AG04450 (cell line): ENCODE data around the gene FSD2. TPM values are rescaled to one million over a fixed set of nuclear protein-coding genes. Genes with fewer than 3 reads are reported as not detected.
A peak's percentile ranks its signal among the peaks of the same experiment; 100 is the strongest.

Source experiments
- CTCF ChIA-PET: fragments of 300-600, 350-600 bp; formaldehyde crosslinking; extraction: SDS; loops from one replicate; lab custom pipeline; 2022; ENCODE audit warnings: antibody characterized with exemption, inconsistent platforms; lab: Charles Lee
- POLR2A ChIA-PET: fragments of 350-600 bp; formaldehyde crosslinking; extraction: SDS; loops from one replicate; lab custom pipeline; 2021; ENCODE audit warnings: antibody characterized with exemption, inconsistent platforms; lab: Yijun Ruan, JAX
- DNase-seq: peaks from one replicate; pipeline ENCODE4 v3.0.0-alpha.2; 2011; ENCODE audit warnings: low read depth, low spot score
- H3K27ac ChIP-seq: one replicate; pipeline ENCODE4 v1.5.1; 2012; ENCODE audit warnings: low read depth, low read length, control low read depth
- H3K27me3 ChIP-seq: one replicate; pipeline ENCODE4 v1.6.0; 2012; ENCODE audit warnings: low read length; ENCODE audit not compliant: control insufficient read depth, insufficient read depth
- H3K4me3 ChIP-seq: 2 replicates; pipeline ENCODE4 v1.5.1; 2011; ENCODE audit warnings: mild to moderate bottlenecking, low read depth, low read length, control low read depth
- H3K9me3 ChIP-seq: 2 replicates; pipeline ENCODE4 v1.5.1; 2012; ENCODE audit warnings: low read length; ENCODE audit not compliant: control insufficient read depth, insufficient read depth
- CTCF ChIP-seq: IDR thresholded peaks from 2 replicates; pipeline ENCODE4 v1.5.1; 2011; ENCODE audit warnings: low read depth, low read length, control low read depth, inconsistent platforms
- polyA plus RNA-seq: library from polyadenylated mRNA; depleted of rRNA; stranded (reverse); fragments of >200 nt; gene quantifications from 2 replicates; pipeline ENCODE4 v1.2.3, GENCODE V29; 2011

FSD2 gene
- polyA plus RNA-seq, 1 experiment = not detected

- Histone ChIP-seq H3K9me3 (no peaks in the 10 kb centered on the region), H3K27ac (peak overlapping the region; percentile 92), H3K4me3 (peak overlapping the region; percentile 98), H3K27me3 (no peaks in the 10 kb centered on the region)
- TF ChIP-seq CTCF = no peak
- DNase-seq = peak; percentile 89
- ChIA-PET CTCF (interaction anchor here (0.6 to 2.0 kb wide), 9 partner anchors 21 to 260 kb away, joined by 3 to 7 read pairs (median 4); partner anchors contain the start of genes C15orf40 and RPS17), POLR2A (interaction anchor here (0.9 to 2.2 kb wide), 9 partner anchors 16 to 317 kb away, joined by 3 to 22 read pairs (median 4); partner anchors contain the start of genes BTBD1, RAMAC and RPS17)
Measured at GRCh38 chr15:82749951-82750830, 55.7 kb downstream of the FSD2 start.

GRCh38 chr15:82748315-82748714 is 57.6 kb downstream of the FSD2 start:
- TF ChIP-seq CTCF = no peak
- no peaks in the 10 kb centered on the region for H3K27me3 ChIP-seq
- POLR2A ChIA-PET = no interaction called here

GRCh38 chr15:82743810-82744209 is 62.1 kb downstream of the FSD2 start:
- TF ChIP-seq CTCF = no peak
- POLR2A ChIA-PET = interaction anchor here (0.7 kb wide), 1 partner anchor 297 kb away, joined by 3 read pairs; no protein-coding TSS in a partner anchor
- H3K27ac ChIP-seq = no peak overlapping the region

More at GRCh38 chr15:82748315-82748714, 57.6 kb downstream of the FSD2 start:
- CTCF ChIA-PET = interaction anchor here (1.4 kb wide), 1 partner anchor 209 kb away, joined by 3 read pairs; no protein-coding TSS in a partner anchor
- no peak overlapping the region for H3K4me3 ChIP-seq
- H3K9me3 ChIP-seq = no peaks in the 10 kb centered on the region
- DNase-seq = no peak
- no peak overlapping the region for H3K27ac ChIP-seq

GRCh38 chr15:82742134-82742533 is 63.7 kb downstream of the FSD2 start:
- Histone ChIP-seq H3K27ac (peak overlapping the region; percentile 11), H3K27me3 (no peaks in the 10 kb centered on the region), H3K4me3 (no peak overlapping the region), H3K9me3 (no peaks in the 10 kb centered on the region)
- no peak for DNase-seq
- ChIA-PET POLR2A (no interaction called here), CTCF (interaction anchor here (0.7 kb wide), 2 partner anchors 10 to 203 kb away, joined by 3 read pairs; no protein-coding TSS in a partner anchor)
- TF ChIP-seq CTCF = no peak

More at GRCh38 chr15:82743810-82744209, 62.1 kb downstream of the FSD2 start:
- Histone ChIP-seq H3K27me3 (no peaks in the 10 kb centered on the region), H3K4me3 (no peak overlapping the region), H3K9me3 (no peaks in the 10 kb centered on the region)
- DNase-seq = no peak
- CTCF ChIA-PET = interaction anchor here (0.7 kb wide), 1 partner anchor 256 kb away, joined by 4 read pairs; no protein-coding TSS in a partner anchor

GRCh38 chr15:82739086-82739485 is 66.8 kb downstream of the FSD2 start:
- Histone ChIP-seq H3K27me3 (no peaks in the 10 kb centered on the region), H3K9me3 (no peaks in the 10 kb centered on the region), H3K4me3 (no peak overlapping the region), H3K27ac (no peak overlapping the region)
- TF ChIP-seq CTCF = no peak
- DNase-seq = no peak
- ChIA-PET CTCF (no interaction called here), POLR2A (no interaction called here)
